SK-N-SH (cell line): Measurements from ENCODE around the gene PARN. TPM values are rescaled to one million over a fixed set of nuclear protein-coding genes. Genes with fewer than 3 reads are reported as not detected.

Experiments used
- CTCF ChIA-PET: fragments of 300-600, 350-600 bp; formaldehyde crosslinking; extraction: SDS; loops from one replicate; lab custom pipeline; 2021; lab: Yijun Ruan, JAX
- POLR2A ChIA-PET: fragments of 350-600 bp; sonication (Branson Sonifier 250); formaldehyde crosslinking; extraction: SDS; loops from one replicate; lab custom pipeline; 2020; ENCODE audit warnings: antibody characterized with exemption, inconsistent platforms; lab: Yijun Ruan, JAX
- DNase-seq: peaks from one replicate; pipeline ENCODE4 v3.0.0; 2012
- H2AFZ ChIP-seq: fragments of 200-600 bp; sonication (generic); 2 replicates; pipeline ENCODE4 v1.8.1; 2016; ENCODE audit warnings: antibody characterized with exemption, mild to moderate bottlenecking, low read depth
- H3F3A ChIP-seq: fragments of 200-600 bp; sonication (generic); replicated peaks from 2 replicates; pipeline ENCODE3; 2016; ENCODE audit warnings: antibody characterized with exemption, mild to moderate bottlenecking; ENCODE audit not compliant: insufficient read depth
- H3K27ac ChIP-seq, 2 experiments: fragments of 200-500 bp in 1 of 2; fragments of 200-600 bp in 1 of 2; sonication (Bioruptor generic) in 1 of 2; sonication (generic), shearing (Covaris generic) in 1 of 2; 2 replicates each; pipeline versions ENCODE4 v1.5.1 to v1.6.1; 2014 to 2016; ENCODE audit warnings: low read depth in 2 of 2, inconsistent platforms in 1 of 2, low read length in 1 of 2, mild to moderate bottlenecking in 1 of 2, mixed read lengths in 1 of 2
- H3K27me3 ChIP-seq: fragments of 200-600 bp; sonication (generic), shearing (Covaris generic); 2 replicates; pipeline ENCODE4 v1.6.1; 2016; ENCODE audit warnings: mixed run types; ENCODE audit not compliant: insufficient read depth
- H3K36me3 ChIP-seq, 2 experiments: fragments of 200-500 bp in 1 of 2; fragments of 200-600 bp in 1 of 2; sonication (Bioruptor generic) in 1 of 2; sonication (generic) in 1 of 2; replicated peaks in 1 of 2; 2 replicates each; pipeline versions ENCODE3 to v1.5.1; 2014 to 2016; ENCODE audit warnings: low read length in 1 of 2, mild to moderate bottlenecking in 1 of 2; ENCODE audit not compliant: insufficient read depth in 2 of 2, control insufficient read depth in 1 of 2
- H3K4me1 ChIP-seq, 2 experiments: fragments of 200-500 bp in 1 of 2; fragments of 200-600 bp in 1 of 2; sonication (Bioruptor generic) in 1 of 2; sonication (generic), shearing (Covaris generic) in 1 of 2; 2 replicates each; pipeline versions ENCODE4 v1.5.1 to v1.6.1; 2014 to 2016; ENCODE audit warnings: low read depth in 1 of 2, low read length in 1 of 2, mixed run types in 1 of 2; ENCODE audit not compliant: insufficient read depth in 2 of 2, control insufficient read depth in 1 of 2
- H3K4me2 ChIP-seq: fragments of 200-600 bp; sonication (generic), shearing (Covaris generic); 2 replicates; pipeline ENCODE4 v1.6.1; 2017; ENCODE audit warnings: mixed run types
- H3K4me3 ChIP-seq, 2 experiments: fragments of 200-500 bp in 1 of 2; fragments of 200-600 bp in 1 of 2; sonication (Bioruptor generic) in 1 of 2; sonication (generic), shearing (Covaris generic) in 1 of 2; 2 replicates each; pipeline versions ENCODE4 v1.5.1 to v1.8.1; 2014 to 2016; ENCODE audit warnings: low read depth in 2 of 2, inconsistent platforms in 1 of 2, low read length in 1 of 2, mild to moderate bottlenecking in 1 of 2, mixed read lengths in 1 of 2, moderate library complexity in 1 of 2
- H3K79me2 ChIP-seq: fragments of 200-600 bp; sonication (generic); 2 replicates; pipeline ENCODE4 v1.8.1; 2017; ENCODE audit warnings: mild to moderate bottlenecking; ENCODE audit not compliant: insufficient read depth
- H3K9ac ChIP-seq: fragments of 200-600 bp; sonication (generic); 2 replicates; pipeline ENCODE4 v1.6.1; 2017; ENCODE audit warnings: mixed run types
- H3K9me2 ChIP-seq: fragments of 200-600 bp; sonication (generic); 2 replicates; pipeline ENCODE4 v1.6.1; 2017; ENCODE audit warnings: mixed run types
- H3K9me3 ChIP-seq: fragments of 200-600 bp; sonication (generic); 2 replicates; pipeline ENCODE4 v1.6.1; 2017; ENCODE audit warnings: mixed run types, mild to moderate bottlenecking, moderate library complexity
- H4K20me1 ChIP-seq: fragments of 200-600 bp; sonication (generic); 2 replicates; pipeline ENCODE4 v1.6.1; 2017; ENCODE audit warnings: mild to moderate bottlenecking, mixed run types; ENCODE audit not compliant: insufficient read depth
- CHD2 ChIP-seq: fragments of 150-350 bp; IDR thresholded peaks from 2 replicates; pipeline ENCODE4 v1.6.1; 2018; ENCODE audit warnings: low read length; ENCODE audit not compliant: partially characterized antibody
- EZH2phosphoT487 ChIP-seq: fragments of 200-600 bp; sonication (generic); IDR thresholded peaks from 2 replicates; pipeline ENCODE4 v1.6.1; 2017; ENCODE audit warnings: low read depth, mixed run types, mild to moderate bottlenecking, antibody characterized with exemption, moderate library complexity, borderline replicate concordance
- MXI1 ChIP-seq: IDR thresholded peaks from 2 replicates; pipeline ENCODE4 v1.6.1; 2012; ENCODE audit warnings: mild to moderate bottlenecking, low read depth, low read length, improper control_type of control experiment
- RFX5 ChIP-seq: IDR thresholded peaks from 2 replicates; pipeline ENCODE4 v1.6.1; 2012; ENCODE audit warnings: mild to moderate bottlenecking, improper control_type of control experiment, low read length
- SMC3 ChIP-seq: IDR thresholded peaks from 2 replicates; pipeline ENCODE4 v1.6.1; 2012; ENCODE audit warnings: low read depth, low read length, improper control_type of control experiment
- YY1 ChIP-seq: IDR thresholded peaks from 2 replicates; pipeline ENCODE4 v1.4.0; 2012; ENCODE audit warnings: low read depth, mild to moderate bottlenecking
- WGBS: methylation state at CpG from one replicate; pipeline ENCODE4 v1.1.6; 2017; ENCODE audit warnings: low lambda C conversion rate; 5-methylcytosine and 5-hydroxymethylcytosine counted together
- polyA plus RNA-seq, 3 experiments: library from polyadenylated mRNA; depleted of rRNA; stranded (reverse); fragments of >200 nt; gene quantifications; 2 replicates each; pipeline ENCODE4 v1.2.3, GENCODE V29; 2012

PARN gene
- polyA plus RNA-seq, 1 of the 3 experiments (the other 2 are of a cell fraction) = 20.5 TPM

GRCh38 chr16:14629612-14629918 lies 495 bp downstream of the PARN start:
- peak overlapping the region; percentile 77 to 91 for H3K4me3 ChIP-seq
- peaks cover 11% of the 10 kb centered on the region for H3F3A ChIP-seq
- H3K4me1 ChIP-seq = peaks cover 12 to 17% of the 10 kb centered on the region in 2 experiments; a peak in 3 of 4 replicates
- ChIA-PET CTCF (interaction anchor here (1.0 kb wide), 1 partner anchor 13 kb away, joined by 3 read pairs; no protein-coding TSS in a partner anchor), POLR2A (interaction anchor here (0.6 kb wide), 1 partner anchor 33 kb away, joined by 3 read pairs; no protein-coding TSS in a partner anchor)
- peak overlapping the region; percentile 69 to 79 for H3K27ac ChIP-seq
- H3K9ac ChIP-seq = peak overlapping the region; percentile 97
- no peaks in the 10 kb centered on the region for H3K27me3 ChIP-seq
- peak overlapping the region; percentile 66; the same call in 1 of the 2 replicates for H2AFZ ChIP-seq
- peaks cover 11% of the 10 kb centered on the region for H4K20me1 ChIP-seq
- H3K79me2 ChIP-seq = peaks cover 53% of the 10 kb centered on the region
- H3K4me2 ChIP-seq = peak overlapping the region; percentile 94
- no peaks in the 10 kb centered on the region for H3K9me3 ChIP-seq
- H3K36me3 ChIP-seq = peaks cover 15 to 35% of the 10 kb centered on the region in 2 experiments
- no peaks in the 10 kb centered on the region for H3K9me2 ChIP-seq
- no peak for TF ChIP-seq CHD2
- 2% methylated on average over 11 of the region's 17 CpGs for WGBS
- DNase-seq = no peak

- WGBS = 61% methylated on average over 12 of the region's 12 CpGs
- ChIA-PET CTCF (interaction anchor here (0.7 to 1.0 kb wide), 2 partner anchors 10 to 12 kb away, joined by 3 read pairs; no protein-coding TSS in a partner anchor), POLR2A (no interaction called here)
- peaks cover 8 to 12% of the 10 kb centered on the region in 2 experiments; a peak in 3 of 4 replicates for H3K4me1 ChIP-seq
- no peak for TF ChIP-seq YY1
- no peak for TF ChIP-seq RFX5
- no peak for TF ChIP-seq MXI1
- TF ChIP-seq EZH2phosphoT487 = no peak
- peaks cover 5% of the 10 kb centered on the region; the same call in 1 of the 2 replicates for H4K20me1 ChIP-seq
- peak overlapping the region; percentile 94 for H3K4me2 ChIP-seq
- H3K27ac ChIP-seq = peak overlapping the region; percentile 69 to 79
- H3K9me3 ChIP-seq = no peaks in the 10 kb centered on the region
- peaks cover 47% of the 10 kb centered on the region for H3K79me2 ChIP-seq
- H3F3A ChIP-seq = peaks cover 11% of the 10 kb centered on the region
- peak overlapping the region; percentile 77 to 91 for H3K4me3 ChIP-seq
- H3K9me2 ChIP-seq = no peaks in the 10 kb centered on the region
- no peaks in the 10 kb centered on the region for H3K27me3 ChIP-seq
- peaks cover 18 to 40% of the 10 kb centered on the region in 2 experiments for H3K36me3 ChIP-seq
- H2AFZ ChIP-seq = peak overlapping the region; percentile 66; the same call in 1 of the 2 replicates
- H3K9ac ChIP-seq = peak overlapping the region; percentile 97
- DNase-seq = peak; percentile 17
Measured at GRCh38 chr16:14628806-14629611, 1.1 kb downstream of the PARN start.

- ChIA-PET CTCF (no interaction called here), POLR2A (no interaction called here)
- peaks cover 4% of the 10 kb centered on the region for H3F3A ChIP-seq
- TF ChIP-seq SMC3 = no peak
- no peak overlapping the region for H2AFZ ChIP-seq
- DNase-seq = no peak
- H4K20me1 ChIP-seq = no peaks in the 10 kb centered on the region
- H3K4me2 ChIP-seq = no peak overlapping the region
- H3K9me2 ChIP-seq = no peaks in the 10 kb centered on the region
- no peaks in the 10 kb centered on the region for H3K9me3 ChIP-seq
- H3K4me3 ChIP-seq = no peak overlapping the region
- peaks cover 6 to 12% of the 10 kb centered on the region in 2 experiments; a peak in 3 of 4 replicates for H3K4me1 ChIP-seq
- peaks cover 34% of the 10 kb centered on the region for H3K79me2 ChIP-seq
- H3K36me3 ChIP-seq = peaks cover 23 to 56% of the 10 kb centered on the region in 2 experiments
- H3K27me3 ChIP-seq = no peaks in the 10 kb centered on the region
- H3K9ac ChIP-seq = no peak overlapping the region
- H3K27ac ChIP-seq = no peak overlapping the region
- 92% methylated on average over 4 of the region's 4 CpGs for WGBS
Measured at GRCh38 chr16:14627078-14627477, 3.0 kb downstream of the PARN start.
